Bone marrow (tissue), 2 donors: ENCODE data around the gene SRGAP2.
"Not testable (repeated sequence)": the region's sequence is repeated elsewhere in the genome, so short reads cannot be mapped to it uniquely, and the experiment has no call there.

Experiments
- DNase-seq, 2 donors: peaks; one replicate each; lab custom pipeline; 2025; lab: John Stamatoyannopoulos, UW

The SRGAP2 gene

GRCh38 chr1:206205569-206205968 lies 2.2 kb downstream of the SRGAP2 start:
- not testable (repeated sequence) for DNase-seq

GRCh38 chr1:206210802-206211201 lies 7.5 kb downstream of the SRGAP2 start:
- not testable (repeated sequence) for DNase-seq

- DNase-seq: not testable (repeated sequence)
Measured at GRCh38 chr1:206215600-206216392, 12.5 kb downstream of the SRGAP2 start.

- DNase-seq: not testable (repeated sequence)
Measured at GRCh38 chr1:206218285-206218684, 14.9 kb downstream of the SRGAP2 start.

- DNase-seq: not testable (repeated sequence)
Measured at GRCh38 chr1:206218765-206219164, 15.4 kb downstream of the SRGAP2 start.

GRCh38 chr1:206219514-206220331 lies 16.4 kb downstream of the SRGAP2 start:
- not testable (repeated sequence) for DNase-seq

GRCh38 chr1:206220332-206221000 lies 17.1 kb downstream of the SRGAP2 start:
- DNase-seq: not testable (repeated sequence)

GRCh38 chr1:206221585-206221984 lies 18.2 kb downstream of the SRGAP2 start:
- DNase-seq: not testable (repeated sequence)

GRCh38 chr1:206224190-206224776 lies 20.9 kb downstream of the SRGAP2 start:
- not testable (repeated sequence) for DNase-seq

GRCh38 chr1:206225386-206225785 lies 22.0 kb downstream of the SRGAP2 start:
- DNase-seq: not testable (repeated sequence)

- not testable (repeated sequence) for DNase-seq
Measured at GRCh38 chr1:206226886-206227285, 23.5 kb downstream of the SRGAP2 start.

- DNase-seq: not testable (repeated sequence)
Measured at GRCh38 chr1:206229286-206229685, 25.9 kb downstream of the SRGAP2 start.

GRCh38 chr1:206231989-206232388 lies 28.6 kb downstream of the SRGAP2 start:
- DNase-seq: not testable (repeated sequence)

- not testable (repeated sequence) for DNase-seq
Measured at GRCh38 chr1:206232970-206233645, 29.8 kb downstream of the SRGAP2 start.

- DNase-seq: not testable (repeated sequence)
Measured at GRCh38 chr1:206234189-206234916, 31.0 kb downstream of the SRGAP2 start.

GRCh38 chr1:206235190-206235589 lies 31.8 kb downstream of the SRGAP2 start:
- DNase-seq: not testable (repeated sequence)

GRCh38 chr1:206240288-206240687 lies 36.9 kb downstream of the SRGAP2 start:
- not testable (repeated sequence) for DNase-seq

- DNase-seq: peak in 1 of 2 donors; percentile 47
Measured at GRCh38 chr1:206243335-206243734, 40.0 kb downstream of the SRGAP2 start.

GRCh38 chr1:206245479-206245878 lies 42.1 kb downstream of the SRGAP2 start:
- not testable (repeated sequence) for DNase-seq

GRCh38 chr1:206246129-206246886 lies 43.0 kb downstream of the SRGAP2 start:
- DNase-seq: not testable (repeated sequence)
